Measurements from ENCODE around the gene NTRK3.

GRCh38 chr15:88276821-88277410 is 20.4 kb upstream of the NTRK3 start:
- TF ChIP-seq, protein P1, sequence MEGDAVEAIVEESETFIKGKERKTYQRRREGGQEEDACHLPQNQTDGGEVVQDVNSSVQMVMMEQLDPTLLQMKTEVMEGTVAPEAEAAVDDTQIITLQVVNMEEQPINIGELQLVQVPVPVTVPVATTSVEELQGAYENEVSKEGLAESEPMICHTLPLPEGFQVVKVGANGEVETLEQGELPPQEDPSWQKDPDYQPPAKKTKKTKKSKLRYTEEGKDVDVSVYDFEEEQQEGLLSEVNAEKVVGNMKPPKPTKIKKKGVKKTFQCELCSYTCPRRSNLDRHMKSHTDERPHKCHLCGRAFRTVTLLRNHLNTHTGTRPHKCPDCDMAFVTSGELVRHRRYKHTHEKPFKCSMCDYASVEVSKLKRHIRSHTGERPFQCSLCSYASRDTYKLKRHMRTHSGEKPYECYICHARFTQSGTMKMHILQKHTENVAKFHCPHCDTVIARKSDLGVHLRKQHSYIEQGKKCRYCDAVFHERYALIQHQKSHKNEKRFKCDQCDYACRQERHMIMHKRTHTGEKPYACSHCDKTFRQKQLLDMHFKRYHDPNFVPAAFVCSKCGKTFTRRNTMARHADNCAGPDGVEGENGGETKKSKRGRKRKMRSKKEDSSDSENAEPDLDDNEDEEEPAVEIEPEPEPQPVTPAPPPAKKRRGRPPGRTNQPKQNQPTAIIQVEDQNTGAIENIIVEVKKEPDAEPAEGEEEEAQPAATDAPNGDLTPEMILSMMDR (IDR thresholded peaks at IDR 0.05; ENCODE audit: extremely low read depth in 1 of 2, insufficient read depth in 1 of 2, low read depth in 1 of 2, low read length in 2 of 2): no peak
- TF ChIP-seq POLR2A (IDR thresholded peaks at IDR 0.05; ENCODE audit: low read depth, low read length) (no peak), EZH2 (IDR thresholded peaks at IDR 0.05; ENCODE audit: borderline replicate concordance, low read depth, low read length, severe bottlenecking) (no peak), POLR2AphosphoS5 (IDR thresholded peaks at IDR 0.05; ENCODE audit: insufficient read depth, low read depth, low read length) (no peak), JUN (IDR thresholded peaks at IDR 0.05; ENCODE audit: borderline replicate concordance, insufficient read depth, insufficient read length, low read depth) (no peak), FOS (IDR thresholded peaks at IDR 0.05; ENCODE audit: borderline replicate concordance, insufficient read depth, low read length) (no peak), GATA2 (IDR thresholded peaks at IDR 0.05; ENCODE audit: insufficient read depth, insufficient read length, low read depth, low read length) (no peak), MAX (IDR thresholded peaks at IDR 0.05; ENCODE audit: insufficient read depth, insufficient read length) (no peak), MYC (IDR thresholded peaks at IDR 0.05; ENCODE audit: low read depth, low read length) (no peak)

Data from endothelial cell of umbilical vein (primary cell).